HG03460 (cell line): ENCODE measurements around the gene TSPOAP1.

Experiments
- ATAC-seq: cut with Tn5 transposase; IDR thresholded peaks from one replicate; pipeline ENCODE4 v1.9.1; 2021; ENCODE audit not compliant: unreplicated experiment

TSPOAP1 gene, protein sequence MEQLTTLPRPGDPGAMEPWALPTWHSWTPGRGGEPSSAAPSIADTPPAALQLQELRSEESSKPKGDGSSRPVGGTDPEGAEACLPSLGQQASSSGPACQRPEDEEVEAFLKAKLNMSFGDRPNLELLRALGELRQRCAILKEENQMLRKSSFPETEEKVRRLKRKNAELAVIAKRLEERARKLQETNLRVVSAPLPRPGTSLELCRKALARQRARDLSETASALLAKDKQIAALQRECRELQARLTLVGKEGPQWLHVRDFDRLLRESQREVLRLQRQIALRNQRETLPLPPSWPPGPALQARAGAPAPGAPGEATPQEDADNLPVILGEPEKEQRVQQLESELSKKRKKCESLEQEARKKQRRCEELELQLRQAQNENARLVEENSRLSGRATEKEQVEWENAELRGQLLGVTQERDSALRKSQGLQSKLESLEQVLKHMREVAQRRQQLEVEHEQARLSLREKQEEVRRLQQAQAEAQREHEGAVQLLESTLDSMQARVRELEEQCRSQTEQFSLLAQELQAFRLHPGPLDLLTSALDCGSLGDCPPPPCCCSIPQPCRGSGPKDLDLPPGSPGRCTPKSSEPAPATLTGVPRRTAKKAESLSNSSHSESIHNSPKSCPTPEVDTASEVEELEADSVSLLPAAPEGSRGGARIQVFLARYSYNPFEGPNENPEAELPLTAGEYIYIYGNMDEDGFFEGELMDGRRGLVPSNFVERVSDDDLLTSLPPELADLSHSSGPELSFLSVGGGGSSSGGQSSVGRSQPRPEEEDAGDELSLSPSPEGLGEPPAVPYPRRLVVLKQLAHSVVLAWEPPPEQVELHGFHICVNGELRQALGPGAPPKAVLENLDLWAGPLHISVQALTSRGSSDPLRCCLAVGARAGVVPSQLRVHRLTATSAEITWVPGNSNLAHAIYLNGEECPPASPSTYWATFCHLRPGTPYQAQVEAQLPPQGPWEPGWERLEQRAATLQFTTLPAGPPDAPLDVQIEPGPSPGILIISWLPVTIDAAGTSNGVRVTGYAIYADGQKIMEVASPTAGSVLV (N-terminal part only)

DNA sequence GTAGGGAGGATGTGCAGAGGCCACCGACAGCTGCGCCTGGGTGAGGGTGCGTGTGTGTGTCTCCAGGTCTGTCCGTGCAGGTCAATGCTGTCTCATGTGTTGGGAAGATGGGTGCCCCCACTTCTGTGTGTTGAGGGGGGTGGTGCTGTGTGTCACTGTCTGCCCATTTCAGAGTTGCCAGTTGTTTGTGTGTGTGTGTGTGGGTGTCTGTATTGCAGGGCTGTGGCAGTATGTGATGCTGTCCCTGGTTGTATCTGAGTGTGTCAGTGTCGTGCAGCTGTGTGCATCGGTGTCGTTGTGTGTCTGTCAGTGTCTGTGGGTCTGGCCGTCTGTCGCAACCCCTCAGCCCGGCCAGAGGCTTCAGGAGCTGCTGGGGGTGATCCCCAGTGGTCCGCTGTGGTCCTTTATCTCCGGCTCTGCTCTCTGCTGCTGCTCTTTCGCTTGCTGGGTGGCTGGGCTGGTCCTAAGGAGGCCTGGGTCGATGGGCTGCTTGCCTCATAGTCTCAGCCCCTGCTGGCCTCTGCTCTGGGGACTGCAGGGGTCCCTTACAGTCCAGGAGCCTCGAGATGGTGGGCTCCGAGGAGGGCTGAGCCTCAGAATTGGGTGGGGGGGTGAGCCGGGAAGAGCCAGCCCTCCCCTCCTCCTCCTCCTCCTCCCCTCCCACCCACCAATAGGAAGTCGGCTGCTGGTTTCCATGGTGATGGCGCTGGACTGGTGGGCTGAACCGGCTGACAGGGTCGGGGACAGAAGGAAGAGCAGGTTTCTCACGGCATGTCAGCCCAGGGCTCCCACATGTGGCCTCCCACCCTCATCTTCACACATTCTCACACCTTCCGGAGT is at the start of gene TSPOAP1:
Gene TSPOAP1 (minus strand): TSS at position 601 of the 840 bp plus-strand sequence. CDS start 875 bp downstream, outside the sequence.
- ATAC-seq: peak; percentile 24

DNA sequence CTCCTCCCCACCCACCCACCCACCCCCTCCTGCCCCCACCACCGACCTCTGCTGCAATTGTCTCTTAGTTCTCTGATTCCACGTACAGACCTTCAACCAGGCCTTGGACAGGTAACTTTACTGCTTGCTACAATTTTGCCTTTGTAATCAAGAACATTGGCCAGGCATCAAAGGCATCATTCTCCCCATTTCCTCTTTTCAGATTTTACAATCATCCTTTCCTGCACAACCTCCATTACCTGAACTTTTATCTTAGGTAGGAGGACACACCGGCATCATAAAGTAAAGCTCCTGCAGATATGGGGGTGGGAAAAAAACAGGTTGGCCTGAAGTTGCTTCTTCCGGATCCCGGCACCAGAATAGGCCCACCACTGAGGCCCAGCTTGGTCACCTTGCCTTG is 49.1 kb upstream of the TSPOAP1 start:
- no peak for ATAC-seq

DNA sequence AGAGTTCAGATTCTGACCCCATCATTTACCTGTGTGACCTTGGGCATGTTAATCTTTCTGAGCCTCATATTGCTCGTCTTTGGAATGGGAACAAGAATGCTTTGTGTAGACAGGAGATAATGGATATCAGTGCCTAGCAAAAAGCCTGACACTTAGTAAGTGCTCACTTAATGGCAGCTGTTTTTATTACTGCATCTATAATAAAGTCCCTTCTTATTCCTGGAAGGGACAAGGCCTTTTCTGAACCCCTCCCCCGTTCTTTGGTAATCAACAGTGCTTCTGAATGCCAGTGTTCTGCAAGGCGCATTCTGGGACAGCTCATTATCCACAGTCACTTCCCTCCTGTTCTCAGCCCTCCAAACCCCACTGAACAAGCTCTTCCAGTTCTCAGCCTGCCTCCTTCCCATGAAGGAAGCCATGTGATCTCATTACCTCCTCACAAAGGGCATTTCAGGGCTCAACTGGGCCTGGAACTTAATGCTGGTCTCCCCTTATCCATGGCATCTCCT is 48.6 kb upstream of the TSPOAP1 start:
- ATAC-seq: no peak

DNA sequence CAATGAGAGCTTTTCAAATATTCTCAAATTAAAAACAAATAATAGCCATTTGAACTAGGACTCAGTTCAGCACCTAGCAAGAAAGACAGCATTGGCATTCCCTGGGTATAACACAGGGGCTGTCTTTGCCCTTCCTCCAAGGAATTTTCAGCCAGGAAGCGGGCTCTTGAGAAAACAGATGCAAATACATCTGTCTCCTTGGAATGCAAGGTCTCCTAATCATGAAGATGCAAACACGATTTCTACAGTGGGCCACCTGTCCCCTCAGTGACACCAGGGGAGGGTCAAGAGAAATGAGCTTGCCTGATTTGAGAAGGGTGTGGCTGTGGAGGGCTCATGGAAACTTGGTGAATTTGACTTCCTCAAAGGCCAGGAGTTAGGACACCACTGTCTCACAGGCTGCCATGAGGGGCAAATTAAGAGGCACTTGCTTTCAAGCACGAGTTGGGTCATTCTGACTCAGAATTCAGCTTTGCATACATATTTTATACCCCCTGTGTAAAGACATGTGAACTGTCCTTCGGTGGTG is 47.9 kb upstream of the TSPOAP1 start:
- ATAC-seq: no peak

DNA sequence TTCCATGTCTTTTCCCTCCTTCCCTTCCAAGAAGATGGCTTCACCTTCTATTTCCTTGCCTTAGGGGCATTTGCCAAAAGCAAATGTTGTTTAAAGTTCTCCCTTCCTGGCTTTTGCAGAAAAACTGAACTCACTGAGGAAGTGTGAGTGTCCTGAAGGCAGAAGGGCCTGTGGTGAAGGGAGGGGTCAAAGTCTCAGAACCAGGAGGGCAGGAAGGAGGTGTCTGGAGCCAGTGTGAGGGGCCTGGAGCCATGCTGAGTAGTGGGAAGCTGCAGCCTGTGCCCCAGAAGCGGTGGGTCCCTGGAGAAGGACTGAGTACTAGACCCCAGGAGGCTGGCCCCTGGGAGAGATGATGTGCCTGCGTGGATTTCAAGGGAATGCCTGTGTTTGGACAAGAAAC is 47.2 kb upstream of the TSPOAP1 start:
- no peak for ATAC-seq

DNA sequence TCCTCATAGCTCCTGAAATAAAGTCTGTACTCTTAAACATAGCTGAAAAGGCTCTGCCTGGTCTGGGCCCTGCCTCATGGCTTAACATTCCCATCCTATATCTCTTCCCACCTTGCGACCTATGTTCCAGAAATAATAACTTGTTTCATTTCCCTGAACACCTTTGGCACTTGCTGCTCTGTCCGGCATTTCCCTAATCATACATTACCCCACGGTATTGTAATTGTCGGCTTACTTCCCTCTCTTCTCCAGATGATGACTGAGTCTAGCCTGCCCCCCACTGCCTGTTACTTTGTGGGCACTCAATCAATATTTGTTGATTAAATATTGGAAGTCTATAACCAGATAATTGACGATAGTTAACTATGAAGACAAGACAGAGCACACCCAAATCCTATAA is 46.7 kb upstream of the TSPOAP1 start:
- no peak for ATAC-seq

DNA sequence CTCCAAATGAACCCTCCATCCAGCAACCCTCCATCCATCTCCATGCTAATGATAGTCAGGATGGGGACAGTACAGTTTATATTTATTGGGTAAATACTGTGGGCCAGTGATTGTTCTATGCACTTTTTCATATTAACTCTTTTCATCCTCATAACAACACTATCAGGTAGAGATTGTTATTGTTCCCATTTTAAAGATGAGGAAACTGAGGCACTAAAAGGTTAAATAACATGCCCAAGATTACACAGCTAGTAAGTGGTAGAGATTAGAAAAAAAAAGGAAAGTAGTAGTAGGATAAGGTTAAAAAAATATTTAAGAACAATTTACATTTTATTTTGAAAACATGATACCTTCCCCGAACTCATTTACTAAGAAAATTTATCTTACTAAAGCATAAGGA is 45.3 kb upstream of the TSPOAP1 start:
- no peak for ATAC-seq

DNA sequence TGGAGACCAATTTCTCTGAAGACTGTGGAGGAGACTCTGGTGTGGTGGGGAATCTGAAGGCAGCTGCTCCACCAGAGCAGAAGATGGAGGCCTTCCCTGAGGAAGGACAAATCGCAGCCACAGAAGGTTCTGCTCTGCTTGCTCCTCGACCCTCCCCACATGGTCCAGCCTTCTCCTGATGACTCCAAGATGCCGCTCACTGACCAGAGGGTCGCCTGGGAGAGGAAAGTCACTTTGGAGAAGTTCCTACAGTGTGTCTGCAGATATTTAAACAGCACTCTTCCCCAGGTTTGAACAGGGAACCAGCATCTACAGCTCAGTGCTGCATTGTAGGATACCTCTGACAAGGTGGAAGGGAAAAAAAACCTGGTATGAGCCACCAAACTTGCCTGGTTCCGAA is 44.4 kb upstream of the TSPOAP1 start:
- no peak for ATAC-seq

DNA sequence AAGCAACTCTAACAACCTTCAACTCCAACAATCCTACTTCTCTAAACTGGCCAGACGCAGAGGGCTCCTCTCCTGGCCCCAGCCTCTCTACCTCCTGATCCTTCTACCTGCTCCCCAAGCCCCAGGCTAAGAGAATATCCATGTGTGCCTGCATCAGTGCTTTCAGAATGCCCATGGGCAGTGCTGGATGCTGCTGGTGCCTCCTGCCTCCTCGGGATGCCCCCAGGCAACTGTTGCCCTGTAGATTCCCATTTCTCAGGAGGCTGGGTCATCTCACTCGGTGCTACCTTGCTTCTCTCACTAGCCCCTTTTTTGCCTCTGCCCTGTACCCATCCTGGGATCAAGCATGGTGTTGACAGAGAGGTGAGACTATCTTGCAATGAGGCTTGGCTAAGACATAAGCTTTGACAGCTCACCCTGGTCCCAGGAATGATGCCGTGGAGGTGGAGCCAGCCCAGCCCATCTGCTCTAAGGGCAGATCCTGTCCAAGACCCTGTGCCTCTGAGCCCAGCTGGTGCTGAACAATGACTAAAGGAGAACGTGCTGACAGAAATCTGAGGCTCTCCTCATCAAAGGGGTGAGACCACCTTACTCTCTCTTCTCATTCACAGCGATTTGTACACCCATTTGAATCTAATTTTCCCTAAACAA is 42.8 kb upstream of the TSPOAP1 start:
- ATAC-seq: no peak

DNA sequence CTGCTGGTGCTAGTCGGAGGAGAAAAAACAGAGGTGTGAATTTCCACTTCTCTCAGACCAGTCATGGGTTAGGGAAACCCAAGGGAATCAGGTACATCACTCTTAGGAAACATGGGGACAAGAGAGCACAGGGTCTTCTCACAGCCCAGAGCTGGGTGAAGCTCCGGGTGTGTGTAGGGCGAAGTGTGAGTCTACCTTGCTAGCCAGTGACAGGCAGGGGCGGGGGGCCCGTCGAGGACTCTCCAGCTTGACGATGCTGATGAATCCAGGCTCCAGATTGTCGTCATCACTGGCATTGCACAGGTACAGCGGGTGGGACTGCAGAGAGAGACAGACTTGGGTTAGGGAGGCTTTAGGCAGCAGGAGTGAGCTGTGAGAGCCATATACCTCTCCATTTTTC is 42.1 kb upstream of the TSPOAP1 start:
- no peak for ATAC-seq

DNA sequence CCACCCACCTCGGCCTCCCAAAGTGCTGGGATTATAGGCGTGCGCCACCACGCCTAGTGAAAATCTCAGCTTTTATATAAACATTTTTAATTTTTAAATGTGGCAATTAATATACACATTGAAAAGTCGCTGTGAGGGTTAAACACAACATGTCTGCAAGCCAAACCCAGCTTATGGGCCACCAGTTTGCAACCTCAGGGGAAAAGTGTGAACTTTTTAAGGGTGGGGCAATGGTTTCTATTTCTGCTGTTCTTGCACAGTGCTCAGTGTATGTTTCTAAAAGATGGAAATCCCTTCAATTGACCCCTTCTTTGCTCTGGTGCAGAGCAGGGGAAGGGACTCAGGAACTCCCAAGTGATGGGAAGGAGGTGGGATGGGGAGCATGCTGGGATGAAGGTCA is 41.7 kb upstream of the TSPOAP1 start:
- no peak for ATAC-seq

DNA sequence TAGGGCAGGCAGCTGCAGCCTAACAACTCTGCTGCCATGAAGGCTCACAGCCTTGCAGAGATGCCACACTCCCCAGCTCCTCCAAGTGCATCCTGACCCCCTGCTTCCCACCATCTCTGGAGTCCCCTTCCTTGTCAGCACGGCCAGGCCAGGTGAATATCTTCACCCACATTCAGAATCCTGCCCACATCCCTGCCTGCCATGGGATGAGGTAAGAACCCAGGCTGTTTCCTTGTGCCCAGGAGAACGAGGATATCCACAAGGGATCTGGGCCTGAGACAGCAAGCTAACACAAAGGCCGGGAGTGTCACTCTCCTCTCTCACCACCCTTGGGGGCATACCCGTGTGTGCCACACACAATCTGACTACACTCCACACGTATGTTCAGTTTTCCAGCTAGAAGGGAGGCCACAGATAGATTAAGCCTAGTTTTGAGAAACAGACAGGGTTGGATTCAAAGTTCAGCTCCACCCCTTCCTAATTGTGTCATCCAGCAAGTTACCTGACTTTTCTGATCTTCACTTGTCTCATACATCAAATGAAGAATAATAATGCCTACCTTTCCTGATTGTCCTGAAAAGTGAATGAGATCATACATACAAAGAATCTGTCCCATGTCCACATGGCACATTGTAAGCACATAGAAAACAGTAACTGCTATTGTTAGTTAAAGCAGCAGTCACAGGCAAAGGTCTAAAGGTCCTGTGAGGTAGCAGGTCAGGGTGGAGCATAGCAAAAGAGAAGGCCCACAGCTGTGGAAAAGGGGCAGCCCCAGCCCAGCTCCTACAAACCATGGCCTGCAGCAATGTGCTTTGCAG is 40.8 kb upstream of the TSPOAP1 start:
- ATAC-seq: no peak

DNA sequence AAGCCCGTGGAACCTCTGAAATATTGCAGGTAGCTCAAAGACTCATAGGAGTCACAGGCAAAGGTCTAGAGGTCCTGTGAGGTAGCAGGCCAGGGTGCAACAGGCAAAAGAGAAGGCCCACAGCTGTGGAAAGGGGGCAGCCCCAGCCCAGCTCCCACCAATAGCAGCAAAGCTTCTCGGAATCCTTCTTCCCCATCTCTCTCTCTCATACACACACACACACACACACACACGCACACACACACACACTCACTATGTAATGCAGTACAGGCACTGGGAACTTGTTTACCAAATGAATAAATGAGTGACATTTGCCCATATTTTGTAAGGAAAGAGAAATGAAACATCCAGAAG is 40.2 kb upstream of the TSPOAP1 start:
- ATAC-seq: no peak

DNA sequence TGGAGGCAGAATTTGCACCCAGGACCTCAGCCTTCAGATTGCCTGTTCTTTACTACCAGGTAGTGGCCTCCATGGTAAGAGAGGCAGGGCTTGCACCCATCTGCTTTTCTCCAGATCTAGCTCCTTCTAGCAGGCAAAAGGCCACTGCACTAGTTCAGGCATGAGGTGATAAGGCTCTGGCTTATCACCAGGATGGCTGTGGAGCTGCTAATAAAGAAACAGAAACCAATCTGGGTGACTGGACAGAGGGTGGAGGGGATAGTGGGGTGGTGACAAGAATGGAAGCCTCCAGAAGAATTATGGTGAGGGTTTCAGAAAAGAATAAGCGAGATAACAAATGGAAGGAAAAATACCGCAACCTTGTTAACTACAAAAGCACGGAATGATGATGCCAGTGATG is 38.9 kb upstream of the TSPOAP1 start:
- ATAC-seq: no peak

DNA sequence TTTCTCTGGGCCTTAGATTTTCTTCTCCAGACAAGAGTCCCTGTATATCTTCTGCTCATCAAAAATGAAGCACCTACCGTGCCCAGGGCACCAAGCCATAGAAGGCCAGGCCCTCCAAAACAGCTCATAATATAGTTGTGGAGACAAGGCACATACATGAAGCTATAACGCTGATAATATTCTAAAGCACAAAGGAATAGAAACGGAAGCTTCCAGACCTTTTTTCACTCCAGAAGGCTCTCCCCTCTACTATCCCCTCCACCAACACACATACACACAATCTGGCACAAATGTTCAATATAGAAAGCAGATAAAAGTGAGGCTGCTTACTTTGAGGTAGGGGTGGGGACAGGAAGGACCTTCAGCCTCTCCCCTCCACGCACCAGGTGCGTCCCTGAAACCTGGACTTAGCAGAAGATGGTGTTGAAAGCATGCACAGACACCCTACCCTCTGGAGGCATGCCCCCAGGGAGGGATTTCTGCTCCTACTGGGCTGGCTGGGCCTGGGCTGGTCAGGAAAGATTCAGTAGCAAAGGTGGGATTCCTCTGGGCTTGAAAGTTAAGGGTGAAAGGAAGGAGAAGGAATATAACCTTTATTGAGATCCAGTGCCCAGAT is 37.5 kb upstream of the TSPOAP1 start:
- ATAC-seq: no peak

DNA sequence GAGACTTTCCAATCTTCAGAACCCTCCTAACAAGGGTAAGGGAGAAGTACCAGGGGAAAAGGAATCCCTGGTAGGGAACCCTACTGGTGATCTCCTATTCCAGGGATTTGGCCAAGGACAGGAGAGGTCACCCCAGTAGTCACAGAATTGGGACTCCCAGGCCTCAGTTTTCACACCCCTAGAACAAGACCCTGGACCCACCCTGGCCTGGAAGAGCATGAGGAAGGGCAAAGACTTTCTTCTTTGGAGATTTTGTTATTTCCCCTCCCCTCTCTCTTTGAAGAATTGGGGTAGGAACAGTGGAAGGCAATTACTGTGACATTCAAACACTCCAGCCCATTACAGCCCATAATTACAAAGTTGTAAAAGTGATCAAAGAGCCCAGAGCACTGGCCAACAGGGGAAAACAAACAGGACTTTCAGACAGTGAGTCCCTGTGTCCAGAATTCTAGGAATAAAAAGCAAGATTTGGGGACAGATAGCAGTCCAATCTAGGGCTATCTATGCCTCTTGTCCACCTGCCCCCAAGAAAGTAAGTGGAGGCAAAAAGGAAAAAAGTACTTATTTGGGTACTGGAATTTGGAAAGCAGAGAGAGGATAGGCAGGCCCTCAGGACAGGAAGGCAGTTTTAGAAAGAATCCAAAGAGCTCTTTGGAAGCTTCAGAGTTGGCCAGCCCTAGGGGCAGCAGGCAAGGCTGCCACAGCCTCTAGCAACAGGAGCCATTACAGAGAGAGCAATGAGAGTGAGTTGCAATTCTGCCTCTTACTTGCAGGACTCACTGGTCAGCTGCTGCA is 36.8 kb upstream of the TSPOAP1 start:
- no peak for ATAC-seq

DNA sequence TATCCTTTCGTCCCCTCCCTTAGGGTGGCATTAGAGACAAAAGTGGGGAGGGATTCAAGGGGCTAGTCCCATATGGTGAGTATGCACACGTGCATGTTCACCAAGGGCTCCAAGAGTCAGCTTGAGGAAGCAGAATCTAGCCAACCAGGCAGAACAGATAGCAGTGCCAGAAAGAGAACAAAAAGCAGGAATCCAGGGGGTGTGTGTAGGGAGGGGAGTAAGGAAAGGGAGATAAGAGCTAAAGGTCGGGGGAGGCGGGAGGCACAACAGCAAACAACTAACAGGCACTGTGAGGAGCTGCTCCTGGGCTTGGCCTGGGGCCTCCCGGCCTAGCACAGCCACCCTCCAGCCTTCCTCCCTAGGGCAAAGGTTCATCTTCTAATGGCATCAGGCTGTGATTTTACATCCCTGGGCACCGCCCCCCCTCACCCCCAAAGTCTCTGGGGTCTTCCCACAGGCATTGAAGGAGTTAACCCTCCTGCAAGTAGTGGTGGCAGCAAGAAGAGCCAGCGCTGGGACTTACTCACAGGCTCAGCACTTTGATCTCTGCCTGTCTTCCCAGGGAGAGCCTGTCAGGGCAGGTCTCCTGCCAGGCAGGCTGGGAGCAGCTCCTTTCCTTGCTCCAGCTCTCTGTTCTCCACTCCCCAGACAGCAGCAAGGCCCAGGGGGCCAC is 35.8 kb upstream of the TSPOAP1 start:
- ATAC-seq: no peak
